Right lobe of liver (tissue), 4 donors: Measurements from ENCODE around the gene INO80C.

Experiments
- CTCF ChIP-seq, 4 donors: fragments of 200-600 bp in 3 of 4; fragments of 450-650 bp in 1 of 4; IDR thresholded peaks; one replicate each; pipeline versions ENCODE4 v1.5.1 to v1.8.0; 2016 to 2022; ENCODE audit warnings: antibody characterized with exemption in 4 of 4, mild to moderate bottlenecking in 2 of 4
- POLR2A ChIP-seq: fragments of 450-650 bp; IDR thresholded peaks from one replicate; pipeline ENCODE4 v1.6.1; 2017; ENCODE audit warnings: antibody characterized with exemption, mild to moderate bottlenecking
- donor health status: DM: no; HTN: no; CAD: no.
- donor health status: DM: no; HTN: no; CAD: no.
- donor health status: DM: no; HTN: yes; CAD: no.

DNA sequence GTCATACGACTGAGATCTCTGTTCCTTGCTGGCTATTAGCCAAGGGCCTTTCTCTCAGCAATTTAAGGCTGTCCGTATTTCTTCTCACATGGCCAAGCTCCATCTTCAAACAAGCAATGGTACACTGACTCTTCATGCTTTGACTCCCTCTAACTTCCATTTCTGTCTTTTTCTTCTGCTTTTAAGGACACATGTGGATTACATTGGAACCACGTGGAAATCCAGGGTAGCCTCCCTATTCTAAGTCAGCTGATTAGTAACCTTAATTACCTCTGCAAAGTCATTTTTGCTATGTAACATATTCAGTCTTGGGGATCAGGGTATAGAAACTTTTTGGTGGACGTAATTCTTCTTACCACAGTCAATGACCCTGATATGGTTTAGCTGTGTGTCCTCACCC is 79.2 kb downstream of the INO80C start:
- no peak for TF ChIP-seq POLR2A
- no peak for TF ChIP-seq CTCF (IDR thresholded peaks at IDR 0.05)
